HepG2 (cell line): ENCODE measurements around the gene CCDC57. TPM values are rescaled to one million over a fixed set of nuclear protein-coding genes. Genes with fewer than 3 reads are reported as not detected.

ENCODE experiments used
- ARID2 ChIP-seq: sonication (generic); formaldehyde crosslinking; IDR thresholded peaks from 2 replicates; pipeline ENCODE4 v1.8.1; 2022; ENCODE audit warnings: mild to moderate bottlenecking, missing genetic modification reagents, borderline replicate concordance
- BRD4 ChIP-seq: sonication (generic); formaldehyde crosslinking; IDR thresholded peaks from 2 replicates; pipeline ENCODE4 v1.4.0; 2020; ENCODE audit warnings: missing genetic modification reagents
- CCAR2 ChIP-seq: fragments of 200-400 bp; formaldehyde crosslinking; optimal IDR thresholded peaks from 2 replicates; pipeline ENCODE3; 2018; ENCODE audit warnings: low read depth, mild to moderate bottlenecking, low read length, moderate library complexity
- CERS6 ChIP-seq: sonication (generic); formaldehyde crosslinking; IDR thresholded peaks from 2 replicates; pipeline ENCODE4 v1.5.0; 2020; ENCODE audit warnings: missing genetic modification reagents
- GABPB1 ChIP-seq: IDR thresholded peaks from 2 replicates; pipeline ENCODE4 v1.6.1; 2016; ENCODE audit warnings: mild to moderate bottlenecking, missing genetic modification reagents, moderate library complexity, missing compliant biosample characterization
- HOXA3 ChIP-seq: sonication (generic); formaldehyde crosslinking; IDR thresholded peaks from 2 replicates; pipeline ENCODE4 v1.5.0; 2020; ENCODE audit warnings: missing genetic modification reagents
- KDM5B ChIP-seq: sonication (generic); formaldehyde crosslinking; IDR thresholded peaks from 2 replicates; pipeline ENCODE4 v1.4.0; 2020; ENCODE audit warnings: missing genetic modification reagents, mild to moderate bottlenecking, borderline replicate concordance
- KLF9 ChIP-seq: IDR thresholded peaks from 2 replicates; pipeline ENCODE4 v1.6.1; 2016; ENCODE audit warnings: low read depth
- MAF1 ChIP-seq: sonication (generic); formaldehyde crosslinking; IDR thresholded peaks from 2 replicates; pipeline ENCODE4 v1.5.0; 2020; ENCODE audit warnings: missing genetic modification reagents, borderline replicate concordance
- NCOR1 ChIP-seq: fragments of 200-600 bp; sonication (generic); IDR thresholded peaks from 2 replicates; pipeline ENCODE4 v1.7.0; 2017; ENCODE audit warnings: antibody characterized with exemption, low read length, borderline replicate concordance
- REPIN1 ChIP-seq: sonication (generic); formaldehyde crosslinking; IDR thresholded peaks from 2 replicates; pipeline ENCODE4 v1.8.0; 2022; ENCODE audit warnings: missing genetic modification reagents, low read depth, mild to moderate bottlenecking, borderline replicate concordance
- SKI ChIP-seq: fragments of 450-650 bp; IDR thresholded peaks from one replicate; pipeline ENCODE4 v1.6.1; 2018; ENCODE audit warnings: mild to moderate bottlenecking; ENCODE audit not compliant: partially characterized antibody
- SMC3 ChIP-seq: IDR thresholded peaks from 2 replicates; pipeline ENCODE4 v1.6.1; 2011; ENCODE audit warnings: low read length, improper control_type of control experiment
- SPEN ChIP-seq: sonication (generic); formaldehyde crosslinking; IDR thresholded peaks from 2 replicates; pipeline ENCODE4 v1.5.1; 2020; ENCODE audit warnings: low read depth, mild to moderate bottlenecking, missing genetic modification reagents
- SUZ12 ChIP-seq: fragments of 150-350 bp; IDR thresholded peaks from 2 replicates; pipeline ENCODE4 v1.6.1; 2014; ENCODE audit warnings: low read depth, low read length
- ZBTB44 ChIP-seq: sonication (generic); formaldehyde crosslinking; IDR thresholded peaks from 2 replicates; pipeline ENCODE4 v1.4.0; 2020; ENCODE audit warnings: missing genetic modification reagents
- ZBTB7B ChIP-seq: sonication (generic); formaldehyde crosslinking; IDR thresholded peaks from 2 replicates; pipeline ENCODE4 v1.4.0; 2020; ENCODE audit warnings: missing genetic modification reagents
- ZC3H4 ChIP-seq: sonication (generic); formaldehyde crosslinking; IDR thresholded peaks from 2 replicates; pipeline ENCODE4 v1.4.0; 2020; ENCODE audit warnings: missing genetic modification reagents, borderline replicate concordance
- ZFP62 ChIP-seq: sonication (generic); formaldehyde crosslinking; IDR thresholded peaks from 2 replicates; pipeline ENCODE4 v1.4.0; 2020; ENCODE audit warnings: missing genetic modification reagents
- ZNF383 ChIP-seq: sonication (generic); formaldehyde crosslinking; IDR thresholded peaks from 2 replicates; pipeline ENCODE4 v1.4.0; 2020; ENCODE audit warnings: missing genetic modification reagents, mild to moderate bottlenecking, borderline replicate concordance
- ZNF484 ChIP-seq: sonication (generic); formaldehyde crosslinking; IDR thresholded peaks from 2 replicates; pipeline ENCODE4 v1.5.1; 2020; ENCODE audit warnings: mild to moderate bottlenecking, low read depth, missing genetic modification reagents, borderline replicate concordance
- ZNF510 ChIP-seq: sonication (generic); formaldehyde crosslinking; IDR thresholded peaks from 2 replicates; pipeline ENCODE4 v1.4.0; 2020; ENCODE audit warnings: low read depth, mild to moderate bottlenecking, missing genetic modification reagents
- ZNF576 ChIP-seq: sonication (generic); formaldehyde crosslinking; IDR thresholded peaks from 2 replicates; pipeline ENCODE4 v1.4.0; 2020; ENCODE audit warnings: mild to moderate bottlenecking, missing genetic modification reagents
- ZNF577 ChIP-seq: sonication (generic); formaldehyde crosslinking; IDR thresholded peaks from 2 replicates; pipeline ENCODE4 v1.4.0; 2020; ENCODE audit warnings: mild to moderate bottlenecking, low read depth, missing genetic modification reagents, borderline replicate concordance
- ZNF775 ChIP-seq: sonication (generic); formaldehyde crosslinking; IDR thresholded peaks from 2 replicates; pipeline ENCODE4 v1.4.0; 2020; ENCODE audit warnings: missing genetic modification reagents, mild to moderate bottlenecking, moderate library complexity, borderline replicate concordance
- polyA plus RNA-seq, 8 experiments: library from polyadenylated mRNA; depleted of rRNA in 3 of 8; stranded (reverse) in 7 of 8; unstranded in 1 of 8; fragments of >200 nt; fragmentation: Illumina TruSeq in 4 of 8; extraction: Trizol in 4 of 8; gene quantifications; 2 replicates each; pipeline versions ENCODE4 v1.2.1 to v1.2.3, GENCODE V29; 2011 to 2016; ENCODE audit warnings: low read depth in 4 of 8, missing spikeins in 1 of 8, mixed read lengths in 1 of 8; ENCODE audit not compliant: insufficient read depth in 1 of 8
- total RNA-seq, 5 experiments: library from RNA; depleted of rRNA; stranded (reverse); fragments of >200 nt; fragmentation: Illumina TruSeq; extraction: Trizol; gene quantifications; 2 replicates each; pipeline ENCODE4 v1.2.3, GENCODE V29; 2016; ENCODE audit warnings: low read depth in 1 of 5
- TF ChIP-seq, protein P1 (sequence below): sonication (generic); formaldehyde crosslinking; IDR thresholded peaks from 2 replicates; pipeline ENCODE4 v1.5.0; 2020; ENCODE audit warnings: missing genetic modification reagents
- TF ChIP-seq, protein P2 (sequence below): sonication (generic); formaldehyde crosslinking; IDR thresholded peaks from 2 replicates; pipeline ENCODE4 v1.8.1; 2023; ENCODE audit warnings: mild to moderate bottlenecking, missing genetic modification reagents

The CCDC57 gene
- total and polyA plus RNA-seq, 2 of the 13 experiments (the other 11 are each of a cell fraction or from before 2014, with no cell fraction given): 59.3 to 59.9 TPM

DNA sequence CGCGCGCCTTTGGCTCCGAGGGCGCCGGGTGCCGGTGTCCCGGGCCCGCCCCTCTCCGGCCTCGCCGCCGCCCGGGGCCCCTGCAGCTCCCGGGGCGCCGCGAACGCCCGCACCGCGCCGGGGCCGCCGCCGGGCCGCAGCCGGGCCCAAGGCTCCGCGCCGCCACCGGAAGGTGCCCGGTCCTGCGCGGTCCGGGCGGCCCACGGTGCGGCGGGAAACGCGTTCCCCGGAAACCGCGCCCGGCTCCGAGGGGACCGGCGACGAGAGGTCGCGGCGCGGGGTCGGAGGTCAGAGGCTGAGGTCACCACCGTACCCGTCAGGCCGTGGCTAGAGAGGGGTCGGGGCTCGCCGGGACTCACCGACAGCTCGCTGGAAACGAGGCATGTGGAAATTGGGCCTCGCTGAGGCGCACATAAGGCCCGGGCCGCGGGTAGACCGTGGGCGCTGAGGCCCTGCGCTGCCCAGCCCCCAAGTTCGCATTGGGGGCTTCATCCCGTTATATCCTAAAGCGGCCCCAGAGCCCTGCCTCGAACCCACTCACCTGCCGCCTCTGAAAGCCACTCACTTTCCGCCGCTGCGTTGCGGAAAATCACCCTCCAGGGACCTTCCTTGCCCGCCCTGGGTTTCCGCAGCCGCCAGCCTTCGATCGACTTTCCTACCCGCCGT lies 146.9 kb downstream of the CCDC57 start, which contains the start of gene DUS1L (continued):
- TF ChIP-seq, protein P1, sequence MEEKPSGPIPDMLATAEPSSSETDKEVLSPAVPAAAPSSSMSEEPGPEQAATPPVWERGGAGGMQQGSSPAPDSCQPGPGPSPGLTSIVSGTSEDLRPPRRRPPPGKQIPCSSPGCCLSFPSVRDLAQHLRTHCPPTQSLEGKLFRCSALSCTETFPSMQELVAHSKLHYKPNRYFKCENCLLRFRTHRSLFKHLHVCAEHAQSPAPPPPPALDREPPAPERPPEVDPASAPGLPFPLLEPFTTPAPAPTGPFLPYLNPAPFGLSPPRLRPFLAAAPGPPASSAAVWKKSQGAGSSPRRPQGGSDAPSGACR: peak; percentile 82
- TF ChIP-seq SKI: peak; percentile 34
- no peak for TF ChIP-seq ZNF576 (CRISPR knock-in tag)
- TF ChIP-seq ZNF383: no peak
- TF ChIP-seq HOXA3 (CRISPR knock-in tag): peak; percentile 98
- peak; percentile 100 for TF ChIP-seq SPEN (CRISPR knock-in tag)
- TF ChIP-seq SMC3: no peak
- no peak for TF ChIP-seq MAF1 (CRISPR knock-in tag)
- peak; percentile 69; the same call in 1 of the 2 replicates for TF ChIP-seq ZFP62
- TF ChIP-seq ZNF484 (CRISPR knock-in tag): peak; percentile 80; the same call in 1 of the 2 replicates
- no peak for TF ChIP-seq NCOR1
- TF ChIP-seq CERS6 (CRISPR knock-in tag): peak; percentile 72; the same call in 1 of the 2 replicates
- TF ChIP-seq ZNF775: no peak
- TF ChIP-seq ZBTB44 (CRISPR knock-in tag): 0 out of 2 replicates have a peak, but pooled peaks have one; percentile 55
- TF ChIP-seq ZBTB7B: peak; percentile 95
- TF ChIP-seq BRD4 (CRISPR knock-in tag): peak; percentile 98
- TF ChIP-seq ZNF510 (CRISPR knock-in tag): 0 out of 2 replicates have a peak, but pooled peaks have one; percentile 30
- peak; percentile 95 for TF ChIP-seq GABPB1
- TF ChIP-seq ZC3H4 (CRISPR knock-in tag): no peak
- no peak for TF ChIP-seq ZNF577 (CRISPR knock-in tag)
- peak; percentile 75; the same call in 1 of the 2 replicates for TF ChIP-seq REPIN1 (CRISPR knock-in tag)
- TF ChIP-seq, protein P2, sequence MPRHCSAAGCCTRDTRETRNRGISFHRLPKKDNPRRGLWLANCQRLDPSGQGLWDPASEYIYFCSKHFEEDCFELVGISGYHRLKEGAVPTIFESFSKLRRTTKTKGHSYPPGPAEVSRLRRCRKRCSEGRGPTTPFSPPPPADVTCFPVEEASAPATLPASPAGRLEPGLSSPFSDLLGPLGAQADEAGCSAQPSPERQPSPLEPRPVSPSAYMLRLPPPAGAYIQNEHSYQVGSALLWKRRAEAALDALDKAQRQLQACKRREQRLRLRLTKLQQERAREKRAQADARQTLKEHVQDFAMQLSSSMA (CRISPR knock-in tag): peak; percentile 85; the same call in 1 of the 2 replicates
- no peak for TF ChIP-seq KLF9 (CRISPR knock-in tag)
- 0 out of 2 replicates have a peak, but pooled peaks have one; percentile 9 for TF ChIP-seq SUZ12
- TF ChIP-seq ARID2: no peak
- TF ChIP-seq CCAR2: peak; percentile 73
- TF ChIP-seq KDM5B (CRISPR knock-in tag): peak; percentile 89; the same call in 1 of the 2 replicates
